GM23338 (cell line): ENCODE data around the gene HORMAD2. TPM values are rescaled to one million over a fixed set of nuclear protein-coding genes. Genes with fewer than 3 reads are reported as not detected.
A peak's percentile ranks its signal among the peaks of the same experiment; 100 is the strongest.

Experiments
- ATAC-seq: fragments of 200-7000 bp; cut with Tn5 transposase; 3 replicates; pipeline ENCODE4 v1.9.1; 2020
- DNase-seq: peaks from one replicate; pipeline ENCODE4 v3.0.0-alpha.2; 2015; ENCODE audit warnings: low spot score
- H2AFZ ChIP-seq: fragments of 200-600 bp; sonication (generic); 2 replicates; pipeline ENCODE4 v1.8.0; 2016; ENCODE audit warnings: antibody characterized with exemption, mild to moderate bottlenecking, moderate library complexity
- H3F3A ChIP-seq: fragments of 200-600 bp; sonication (generic); replicated peaks from 2 replicates; pipeline ENCODE4 v1.8.0; 2017; ENCODE audit warnings: antibody characterized with exemption, mixed run types, low read depth
- H3K27ac ChIP-seq: fragments of 200-600 bp; sonication (generic); 2 replicates; pipeline ENCODE4 v1.6.1; 2016; ENCODE audit warnings: low read depth
- H3K27me3 ChIP-seq: fragments of 200-600 bp; sonication (generic); 2 replicates; pipeline ENCODE4 v1.8.0; 2016; ENCODE audit warnings: mild to moderate bottlenecking, mixed run types, moderate library complexity; ENCODE audit not compliant: insufficient read depth
- H3K36me3 ChIP-seq: fragments of 200-600 bp; sonication (generic); 2 replicates; pipeline ENCODE4 v1.8.0; 2016; ENCODE audit warnings: mild to moderate bottlenecking; ENCODE audit not compliant: insufficient read depth
- H3K4me1 ChIP-seq: fragments of 200-600 bp; sonication (generic); 2 replicates; pipeline ENCODE4 v1.8.0; 2016; ENCODE audit warnings: mild to moderate bottlenecking, moderate library complexity; ENCODE audit not compliant: insufficient read depth
- H3K4me2 ChIP-seq: fragments of 200-600 bp; sonication (generic); 2 replicates; pipeline ENCODE4 v1.7.1; 2017; ENCODE audit warnings: mixed run types
- H3K4me3 ChIP-seq: fragments of 200-600 bp; sonication (generic); 2 replicates; pipeline ENCODE4 v1.6.1; 2016; ENCODE audit warnings: mixed run types
- H3K79me2 ChIP-seq: fragments of 200-600 bp; sonication (generic); replicated peaks from 2 replicates; pipeline ENCODE4 v1.8.0; 2017; ENCODE audit warnings: mild to moderate bottlenecking; ENCODE audit not compliant: insufficient read depth
- H3K9me2 ChIP-seq: fragments of 200-600 bp; sonication (generic); 2 replicates; pipeline ENCODE4 v1.8.0; 2017; ENCODE audit not compliant: insufficient read depth
- H4K20me1 ChIP-seq: fragments of 200-600 bp; sonication (generic); replicated peaks from 2 replicates; pipeline ENCODE4 v1.8.0; 2017; ENCODE audit warnings: mild to moderate bottlenecking; ENCODE audit not compliant: insufficient read depth
- H3K27ac Mint-ChIP-seq: 2 replicates; pipeline ENCODE4 v1.8.0; 2020; ENCODE audit warnings: inconsistent platforms, mild to moderate bottlenecking, moderate library complexity, mixed read lengths
- H3K27me3 Mint-ChIP-seq: 3 replicates; pipeline ENCODE4 v1.8.0; 2022; ENCODE audit warnings: low read depth, mild to moderate bottlenecking, moderate library complexity, mixed read lengths, inconsistent platforms; ENCODE audit not compliant: insufficient read depth, poor library complexity
- H3K36me3 Mint-ChIP-seq: 3 replicates; pipeline ENCODE4 v1.8.0; 2021; ENCODE audit warnings: low read depth, mild to moderate bottlenecking, inconsistent platforms, moderate library complexity, mixed read lengths
- H3K4me1 Mint-ChIP-seq: 3 replicates; pipeline ENCODE4 v1.8.0; 2020; ENCODE audit warnings: mild to moderate bottlenecking, inconsistent platforms, mixed read lengths
- H3K4me3 Mint-ChIP-seq: 3 replicates; pipeline ENCODE4 v1.8.0; 2021; ENCODE audit warnings: moderate library complexity, mild to moderate bottlenecking, inconsistent platforms, mixed read lengths
- H3K9me3 Mint-ChIP-seq: 3 replicates; pipeline ENCODE4 v1.8.0; 2020; ENCODE audit warnings: moderate library complexity, mild to moderate bottlenecking, inconsistent platforms, mixed read lengths
- CREB1 ChIP-seq: fragments of 250-450 bp; sonication (Bioruptor Pico); IDR thresholded peaks from 2 replicates; pipeline ENCODE4 v1.5.0; 2020; ENCODE audit warnings: low read depth, mild to moderate bottlenecking, moderate library complexity
- EZH2 ChIP-seq: fragments of 200-600 bp; sonication (generic); IDR thresholded peaks from one replicate; pipeline ENCODE4 v1.8.0; 2017; ENCODE audit warnings: antibody characterized with exemption, mild to moderate bottlenecking, low read depth; ENCODE audit not compliant: unreplicated experiment
- EZH2phosphoT487 ChIP-seq: fragments of 200-600 bp; sonication (generic); IDR thresholded peaks from one replicate; pipeline ENCODE4 v1.8.1; 2018; ENCODE audit warnings: antibody characterized with exemption; ENCODE audit not compliant: unreplicated experiment
- JUNB ChIP-seq: IDR thresholded peaks from one replicate; pipeline ENCODE4 v1.6.1; 2016; ENCODE audit warnings: antibody characterized with exemption; ENCODE audit not compliant: unreplicated experiment
- NANOG ChIP-seq: IDR thresholded peaks from 2 replicates; pipeline ENCODE4 v1.6.1; 2016; ENCODE audit warnings: antibody characterized with exemption, borderline replicate concordance
- POLR2AphosphoS5 ChIP-seq: IDR thresholded peaks from 2 replicates; pipeline ENCODE4 v1.6.1; 2016; ENCODE audit warnings: antibody characterized with exemption, low read depth
- STAT1 ChIP-seq: IDR thresholded peaks from one replicate; pipeline ENCODE4 v1.6.1; 2016; ENCODE audit warnings: antibody characterized with exemption; ENCODE audit not compliant: unreplicated experiment
- ZNF114 ChIP-seq: fragments of 250-450 bp; sonication (Bioruptor Pico); IDR thresholded peaks from 2 replicates; pipeline ENCODE4 v1.5.0; 2020; ENCODE audit warnings: mild to moderate bottlenecking, moderate library complexity
- ZNF331 ChIP-seq: fragments of 250-450 bp; sonication (Bioruptor Pico); IDR thresholded peaks from 2 replicates; pipeline ENCODE4 v1.5.0; 2020; ENCODE audit warnings: low read depth, mild to moderate bottlenecking, moderate library complexity
- polyA plus RNA-seq: library from polyadenylated mRNA; unstranded; fragments of >200 nt; fragmentation: Nextera tagmentation; extraction: Ambion mirVana; gene quantifications from 2 replicates; pipeline ENCODE4 v1.2.1, GENCODE V29; 2016
- total RNA-seq: library from RNA; depleted of rRNA; stranded (reverse); fragments of >200 nt; shearing (Covaris generic); gene quantifications from 2 replicates; pipeline ENCODE4 v1.2.3, GENCODE V29; 2014
- TF ChIP-seq, protein P1 (sequence below): IDR thresholded peaks from 2 replicates; pipeline ENCODE4 v1.6.1; 2016; ENCODE audit warnings: antibody characterized with exemption
- TF ChIP-seq, protein P2 (sequence below), 2 experiments: fragments of 200-600 bp in 1 of 2; sonication (generic) in 1 of 2; conservative IDR thresholded peaks; 2 replicates each; pipeline versions ENCODE4 v1.5.1 to v1.6.1; 2016 to 2017; ENCODE audit warnings: antibody characterized with exemption in 2 of 2, low read depth in 2 of 2, mild to moderate bottlenecking in 2 of 2, moderate library complexity in 1 of 2
- TF ChIP-seq, protein P3 (sequence below): IDR thresholded peaks from one replicate; pipeline ENCODE4 v1.6.1; 2018; ENCODE audit warnings: antibody characterized with exemption; ENCODE audit not compliant: unreplicated experiment
- TF ChIP-seq, protein P4 (sequence below): fragments of 250-450 bp; sonication (Bioruptor Pico); IDR thresholded peaks from 2 replicates; pipeline ENCODE4 v1.5.0; 2020; ENCODE audit warnings: mild to moderate bottlenecking, moderate library complexity

Gene HORMAD2
- total and polyA plus RNA-seq, 2 experiments from 2014 or later: 0.40 TPM; not detected in 1

DNA sequence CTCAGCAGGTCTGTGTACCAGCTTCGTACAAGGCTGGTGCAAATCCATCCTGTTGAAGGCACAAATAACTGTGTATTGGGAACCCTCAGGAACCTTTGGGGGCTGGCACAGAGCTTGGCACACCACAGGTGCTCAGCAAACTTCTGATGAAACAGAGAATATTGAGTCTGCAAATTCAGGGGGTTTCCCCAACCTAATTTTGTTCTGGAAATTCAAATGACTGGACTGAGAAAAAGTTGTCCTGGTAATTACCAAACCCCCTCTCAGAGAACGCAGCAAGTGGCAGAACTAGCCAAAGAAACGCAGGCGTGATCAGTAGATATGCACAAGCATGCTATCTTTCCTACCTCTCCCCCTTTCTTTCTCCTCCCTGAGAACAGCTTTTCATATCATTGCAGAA is 118.7 kb downstream of the HORMAD2 start:
- H3K27ac ChIP-seq: no peak overlapping the region
- no peaks in the 10 kb centered on the region for H3K27me3 ChIP-seq
- no peaks in the 10 kb centered on the region for H3K36me3 ChIP-seq
- TF ChIP-seq CREB1: no peak
- TF ChIP-seq EZH2phosphoT487: no peak
- TF ChIP-seq STAT1: no peak
- TF ChIP-seq, protein P1, sequence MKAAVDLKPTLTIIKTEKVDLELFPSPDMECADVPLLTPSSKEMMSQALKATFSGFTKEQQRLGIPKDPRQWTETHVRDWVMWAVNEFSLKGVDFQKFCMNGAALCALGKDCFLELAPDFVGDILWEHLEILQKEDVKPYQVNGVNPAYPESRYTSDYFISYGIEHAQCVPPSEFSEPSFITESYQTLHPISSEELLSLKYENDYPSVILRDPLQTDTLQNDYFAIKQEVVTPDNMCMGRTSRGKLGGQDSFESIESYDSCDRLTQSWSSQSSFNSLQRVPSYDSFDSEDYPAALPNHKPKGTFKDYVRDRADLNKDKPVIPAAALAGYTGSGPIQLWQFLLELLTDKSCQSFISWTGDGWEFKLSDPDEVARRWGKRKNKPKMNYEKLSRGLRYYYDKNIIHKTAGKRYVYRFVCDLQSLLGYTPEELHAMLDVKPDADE: no peak
- TF ChIP-seq EZH2: no peak
- TF ChIP-seq, protein P2, sequence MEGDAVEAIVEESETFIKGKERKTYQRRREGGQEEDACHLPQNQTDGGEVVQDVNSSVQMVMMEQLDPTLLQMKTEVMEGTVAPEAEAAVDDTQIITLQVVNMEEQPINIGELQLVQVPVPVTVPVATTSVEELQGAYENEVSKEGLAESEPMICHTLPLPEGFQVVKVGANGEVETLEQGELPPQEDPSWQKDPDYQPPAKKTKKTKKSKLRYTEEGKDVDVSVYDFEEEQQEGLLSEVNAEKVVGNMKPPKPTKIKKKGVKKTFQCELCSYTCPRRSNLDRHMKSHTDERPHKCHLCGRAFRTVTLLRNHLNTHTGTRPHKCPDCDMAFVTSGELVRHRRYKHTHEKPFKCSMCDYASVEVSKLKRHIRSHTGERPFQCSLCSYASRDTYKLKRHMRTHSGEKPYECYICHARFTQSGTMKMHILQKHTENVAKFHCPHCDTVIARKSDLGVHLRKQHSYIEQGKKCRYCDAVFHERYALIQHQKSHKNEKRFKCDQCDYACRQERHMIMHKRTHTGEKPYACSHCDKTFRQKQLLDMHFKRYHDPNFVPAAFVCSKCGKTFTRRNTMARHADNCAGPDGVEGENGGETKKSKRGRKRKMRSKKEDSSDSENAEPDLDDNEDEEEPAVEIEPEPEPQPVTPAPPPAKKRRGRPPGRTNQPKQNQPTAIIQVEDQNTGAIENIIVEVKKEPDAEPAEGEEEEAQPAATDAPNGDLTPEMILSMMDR (conservative IDR thresholded peaks at IDR 0.05; ENCODE audit: low read depth in 2 of 2): no peak
- no peak for TF ChIP-seq ZNF331 (CRISPR knock-in tag)
- TF ChIP-seq, protein P3, sequence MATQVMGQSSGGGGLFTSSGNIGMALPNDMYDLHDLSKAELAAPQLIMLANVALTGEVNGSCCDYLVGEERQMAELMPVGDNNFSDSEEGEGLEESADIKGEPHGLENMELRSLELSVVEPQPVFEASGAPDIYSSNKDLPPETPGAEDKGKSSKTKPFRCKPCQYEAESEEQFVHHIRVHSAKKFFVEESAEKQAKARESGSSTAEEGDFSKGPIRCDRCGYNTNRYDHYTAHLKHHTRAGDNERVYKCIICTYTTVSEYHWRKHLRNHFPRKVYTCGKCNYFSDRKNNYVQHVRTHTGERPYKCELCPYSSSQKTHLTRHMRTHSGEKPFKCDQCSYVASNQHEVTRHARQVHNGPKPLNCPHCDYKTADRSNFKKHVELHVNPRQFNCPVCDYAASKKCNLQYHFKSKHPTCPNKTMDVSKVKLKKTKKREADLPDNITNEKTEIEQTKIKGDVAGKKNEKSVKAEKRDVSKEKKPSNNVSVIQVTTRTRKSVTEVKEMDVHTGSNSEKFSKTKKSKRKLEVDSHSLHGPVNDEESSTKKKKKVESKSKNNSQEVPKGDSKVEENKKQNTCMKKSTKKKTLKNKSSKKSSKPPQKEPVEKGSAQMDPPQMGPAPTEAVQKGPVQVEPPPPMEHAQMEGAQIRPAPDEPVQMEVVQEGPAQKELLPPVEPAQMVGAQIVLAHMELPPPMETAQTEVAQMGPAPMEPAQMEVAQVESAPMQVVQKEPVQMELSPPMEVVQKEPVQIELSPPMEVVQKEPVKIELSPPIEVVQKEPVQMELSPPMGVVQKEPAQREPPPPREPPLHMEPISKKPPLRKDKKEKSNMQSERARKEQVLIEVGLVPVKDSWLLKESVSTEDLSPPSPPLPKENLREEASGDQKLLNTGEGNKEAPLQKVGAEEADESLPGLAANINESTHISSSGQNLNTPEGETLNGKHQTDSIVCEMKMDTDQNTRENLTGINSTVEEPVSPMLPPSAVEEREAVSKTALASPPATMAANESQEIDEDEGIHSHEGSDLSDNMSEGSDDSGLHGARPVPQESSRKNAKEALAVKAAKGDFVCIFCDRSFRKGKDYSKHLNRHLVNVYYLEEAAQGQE: no peak
- no peak for TF ChIP-seq JUNB
- no peak for TF ChIP-seq POLR2AphosphoS5
- TF ChIP-seq, protein P4, sequence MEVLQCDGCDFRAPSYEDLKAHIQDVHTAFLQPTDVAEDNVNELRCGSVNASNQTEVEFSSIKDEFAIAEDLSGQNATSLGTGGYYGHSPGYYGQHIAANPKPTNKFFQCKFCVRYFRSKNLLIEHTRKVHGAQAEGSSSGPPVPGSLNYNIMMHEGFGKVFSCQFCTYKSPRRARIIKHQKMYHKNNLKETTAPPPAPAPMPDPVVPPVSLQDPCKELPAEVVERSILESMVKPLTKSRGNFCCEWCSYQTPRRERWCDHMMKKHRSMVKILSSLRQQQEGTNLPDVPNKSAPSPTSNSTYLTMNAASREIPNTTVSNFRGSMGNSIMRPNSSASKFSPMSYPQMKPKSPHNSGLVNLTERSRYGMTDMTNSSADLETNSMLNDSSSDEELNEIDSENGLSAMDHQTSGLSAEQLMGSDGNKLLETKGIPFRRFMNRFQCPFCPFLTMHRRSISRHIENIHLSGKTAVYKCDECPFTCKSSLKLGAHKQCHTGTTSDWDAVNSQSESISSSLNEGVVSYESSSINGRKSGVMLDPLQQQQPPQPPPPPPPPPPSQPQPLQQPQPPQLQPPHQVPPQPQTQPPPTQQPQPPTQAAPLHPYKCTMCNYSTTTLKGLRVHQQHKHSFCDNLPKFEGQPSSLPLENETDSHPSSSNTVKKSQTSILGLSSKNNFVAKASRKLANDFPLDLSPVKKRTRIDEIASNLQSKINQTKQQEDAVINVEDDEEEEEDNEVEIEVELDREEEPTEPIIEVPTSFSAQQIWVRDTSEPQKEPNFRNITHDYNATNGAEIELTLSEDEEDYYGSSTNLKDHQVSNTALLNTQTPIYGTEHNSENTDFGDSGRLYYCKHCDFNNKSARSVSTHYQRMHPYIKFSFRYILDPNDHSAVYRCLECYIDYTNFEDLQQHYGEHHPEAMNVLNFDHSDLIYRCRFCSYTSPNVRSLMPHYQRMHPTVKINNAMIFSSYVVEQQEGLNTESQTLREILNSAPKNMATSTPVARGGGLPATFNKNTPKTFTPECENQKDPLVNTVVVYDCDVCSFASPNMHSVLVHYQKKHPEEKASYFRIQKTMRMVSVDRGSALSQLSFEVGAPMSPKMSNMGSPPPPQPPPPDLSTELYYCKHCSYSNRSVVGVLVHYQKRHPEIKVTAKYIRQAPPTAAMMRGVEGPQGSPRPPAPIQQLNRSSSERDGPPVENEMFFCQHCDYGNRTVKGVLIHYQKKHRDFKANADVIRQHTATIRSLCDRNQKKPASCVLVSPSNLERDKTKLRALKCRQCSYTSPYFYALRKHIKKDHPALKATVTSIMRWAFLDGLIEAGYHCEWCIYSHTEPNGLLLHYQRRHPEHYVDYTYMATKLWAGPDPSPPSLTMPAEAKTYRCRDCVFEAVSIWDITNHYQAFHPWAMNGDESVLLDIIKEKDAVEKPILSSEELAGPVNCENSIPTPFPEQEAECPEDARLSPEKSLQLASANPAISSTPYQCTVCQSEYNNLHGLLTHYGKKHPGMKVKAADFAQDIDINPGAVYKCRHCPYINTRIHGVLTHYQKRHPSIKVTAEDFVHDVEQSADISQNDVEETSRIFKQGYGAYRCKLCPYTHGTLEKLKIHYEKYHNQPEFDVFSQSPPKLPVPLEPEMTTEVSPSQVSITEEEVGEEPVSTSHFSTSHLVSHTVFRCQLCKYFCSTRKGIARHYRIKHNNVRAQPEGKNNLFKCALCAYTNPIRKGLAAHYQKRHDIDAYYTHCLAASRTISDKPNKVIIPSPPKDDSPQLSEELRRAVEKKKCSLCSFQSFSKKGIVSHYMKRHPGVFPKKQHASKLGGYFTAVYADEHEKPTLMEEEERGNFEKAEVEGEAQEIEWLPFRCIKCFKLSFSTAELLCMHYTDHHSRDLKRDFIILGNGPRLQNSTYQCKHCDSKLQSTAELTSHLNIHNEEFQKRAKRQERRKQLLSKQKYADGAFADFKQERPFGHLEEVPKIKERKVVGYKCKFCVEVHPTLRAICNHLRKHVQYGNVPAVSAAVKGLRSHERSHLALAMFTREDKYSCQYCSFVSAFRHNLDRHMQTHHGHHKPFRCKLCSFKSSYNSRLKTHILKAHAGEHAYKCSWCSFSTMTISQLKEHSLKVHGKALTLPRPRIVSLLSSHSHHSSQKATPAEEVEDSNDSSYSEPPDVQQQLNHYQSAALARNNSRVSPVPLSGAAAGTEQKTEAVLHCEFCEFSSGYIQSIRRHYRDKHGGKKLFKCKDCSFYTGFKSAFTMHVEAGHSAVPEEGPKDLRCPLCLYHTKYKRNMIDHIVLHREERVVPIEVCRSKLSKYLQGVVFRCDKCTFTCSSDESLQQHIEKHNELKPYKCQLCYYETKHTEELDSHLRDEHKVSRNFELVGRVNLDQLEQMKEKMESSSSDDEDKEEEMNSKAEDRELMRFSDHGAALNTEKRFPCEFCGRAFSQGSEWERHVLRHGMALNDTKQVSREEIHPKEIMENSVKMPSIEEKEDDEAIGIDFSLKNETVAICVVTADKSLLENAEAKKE (CRISPR knock-in tag): no peak
- no peak for TF ChIP-seq ZNF114 (CRISPR knock-in tag)
- TF ChIP-seq NANOG: no peak
- H2AFZ ChIP-seq: peak overlapping the region; percentile 35; the same call in 1 of the 2 replicates
- H3K27ac Mint-ChIP-seq: no peak overlapping the region
- peaks cover 3% of the 10 kb centered on the region for H3K27me3 Mint-ChIP-seq
- no peak for ATAC-seq
- H3K9me3 Mint-ChIP-seq: peaks cover 7% of the 10 kb centered on the region; the same call in 1 of the 3 replicates
- H4K20me1 ChIP-seq: no peaks in the 10 kb centered on the region
- H3K4me1 ChIP-seq: peaks cover 18% of the 10 kb centered on the region
- no peak overlapping the region for H3K4me3 ChIP-seq
- no peak overlapping the region for H3K4me3 Mint-ChIP-seq
- H3K9me2 ChIP-seq: peaks cover 5% of the 10 kb centered on the region; the same call in 1 of the 2 replicates
- H3F3A ChIP-seq: 0 out of 2 replicates have a peak, but pooled peaks cover 4% of the 10 kb centered on the region
- H3K4me1 Mint-ChIP-seq: peaks cover 26% of the 10 kb centered on the region
- H3K36me3 Mint-ChIP-seq: peaks cover 4% of the 10 kb centered on the region; the same call in 2 of the 3 replicates
- no peak overlapping the region for H3K4me2 ChIP-seq
- H3K79me2 ChIP-seq: no peaks in the 10 kb centered on the region
- DNase-seq: no peak
